GM18505 (cell line): ENCODE measurements around the gene ATF7.

Experiments used
- ATAC-seq: cut with Tn5 transposase; IDR thresholded peaks from one replicate; pipeline ENCODE4 v1.9.1; 2021; ENCODE audit not compliant: unreplicated experiment
- POLR2A ChIP-seq: IDR thresholded peaks from 4 replicates; pipeline ENCODE4 v1.6.1; 2011; ENCODE audit warnings: borderline replicate concordance; ENCODE audit not compliant: insufficient read depth, insufficient read length; ENCODE audit errors: extremely low read depth

Gene ATF7

GRCh38 chr12:53596920-53597363 is 29.2 kb downstream of the ATF7 start:
- no peak for ATAC-seq
- TF ChIP-seq POLR2A: no peak

GRCh38 chr12:53594897-53595615 is 31.1 kb downstream of the ATF7 start:
- ATAC-seq: no peak
- no peak for TF ChIP-seq POLR2A

- TF ChIP-seq POLR2A: no peak
- ATAC-seq: no peak
Measured at GRCh38 chr12:53593707-53594106, 32.5 kb downstream of the ATF7 start.

GRCh38 chr12:53593031-53593430 is 33.2 kb downstream of the ATF7 start:
- no peak for TF ChIP-seq POLR2A
- no peak for ATAC-seq

GRCh38 chr12:53592426-53592825 is 33.8 kb downstream of the ATF7 start:
- TF ChIP-seq POLR2A: no peak
- no peak for ATAC-seq

- no peak for TF ChIP-seq POLR2A
- ATAC-seq: no peak
Measured at GRCh38 chr12:53591301-53592206, 34.6 kb downstream of the ATF7 start.

- TF ChIP-seq POLR2A: no peak
- no peak for ATAC-seq
Measured at GRCh38 chr12:53590652-53591051, 35.5 kb downstream of the ATF7 start.

GRCh38 chr12:53589915-53590314 is 36.3 kb downstream of the ATF7 start:
- TF ChIP-seq POLR2A: no peak

GRCh38 chr12:53589423-53589822 is 36.8 kb downstream of the ATF7 start:
- no peak for ATAC-seq
- no peak for TF ChIP-seq POLR2A

More at GRCh38 chr12:53589915-53590314, 36.3 kb downstream of the ATF7 start:
- ATAC-seq: no peak

- TF ChIP-seq POLR2A: no peak
- ATAC-seq: no peak
Measured at GRCh38 chr12:53588123-53588522, 38.1 kb downstream of the ATF7 start.

- no peak for TF ChIP-seq POLR2A
- ATAC-seq: no peak
Measured at GRCh38 chr12:53586745-53587144, 39.4 kb downstream of the ATF7 start.

- ATAC-seq: no peak
- TF ChIP-seq POLR2A: no peak
Measured at GRCh38 chr12:53585448-53586125, 40.6 kb downstream of the ATF7 start.

- peak; percentile 49 for ATAC-seq
- no peak for TF ChIP-seq POLR2A
Measured at GRCh38 chr12:53579545-53579955, 46.6 kb downstream of the ATF7 start.

GRCh38 chr12:53578783-53579182 is 47.4 kb downstream of the ATF7 start:
- TF ChIP-seq POLR2A: no peak
- ATAC-seq: no peak

- no peak for ATAC-seq
- no peak for TF ChIP-seq POLR2A
Measured at GRCh38 chr12:53577941-53578352, 48.2 kb downstream of the ATF7 start.
